ENCODE data around the gene SRSF5.
"Not testable (repeated sequence)": the region's sequence is repeated elsewhere in the genome, so short reads cannot be mapped to it uniquely, and the experiment has no call there.

SRSF5 gene

GRCh38 chr14:69808919-69809808, 42.2 kb downstream of the SRSF5 start:
- DNase-seq = no peak

- no peak for DNase-seq
Measured at GRCh38 chr14:69811227-69811867, 44.4 kb downstream of the SRSF5 start.

GRCh38 chr14:69811868-69812252, 44.9 kb downstream of the SRSF5 start:
- DNase-seq = no peak

- no peak for DNase-seq
Measured at GRCh38 chr14:69812711-69813110, 45.8 kb downstream of the SRSF5 start.

- DNase-seq = not testable (repeated sequence)
Measured at GRCh38 chr14:69813346-69813745, 46.4 kb downstream of the SRSF5 start.

- no peak for DNase-seq
Measured at GRCh38 chr14:69814397-69814796, 47.5 kb downstream of the SRSF5 start.

- DNase-seq = no peak
Measured at GRCh38 chr14:69815556-69815955, 48.6 kb downstream of the SRSF5 start.

GRCh38 chr14:69816216-69816615, 49.3 kb downstream of the SRSF5 start:
- DNase-seq = no peak

- DNase-seq = peak; percentile 36
Measured at GRCh38 chr14:69818758-69819191, 51.8 kb downstream of the SRSF5 start.

GRCh38 chr14:69819607-69820006, 52.7 kb downstream of the SRSF5 start:
- no peak for DNase-seq

GRCh38 chr14:69820991-69821390, 54.0 kb downstream of the SRSF5 start:
- DNase-seq = no peak

All from NCI-H146 (cell line).